Endodermal cell (in vitro differentiated cells): ENCODE results near the gene ZBTB7A. TPM values are rescaled to one million over a fixed set of nuclear protein-coding genes. Genes with fewer than 3 reads are reported as not detected.

Experiments
- DNase-seq: peaks from one replicate; pipeline ENCODE4 v3.0.0-alpha.2; 2017
- H3K27ac ChIP-seq: 2 replicates; pipeline ENCODE4 v1.5.1; 2013; ENCODE audit warnings: mild to moderate bottlenecking, low read depth, low read length, moderate library complexity
- H3K27me3 ChIP-seq: 2 replicates; pipeline ENCODE4 v1.6.1; 2013; ENCODE audit warnings: mild to moderate bottlenecking, low read length, moderate library complexity; ENCODE audit not compliant: insufficient read depth, control insufficient read depth, poor library complexity, severe bottlenecking
- H3K36me3 ChIP-seq: 2 replicates; pipeline ENCODE4 v1.7.0; 2013; ENCODE audit warnings: mild to moderate bottlenecking, low read length, moderate library complexity; ENCODE audit not compliant: control insufficient read depth, insufficient read depth
- H3K4me1 ChIP-seq: one replicate; pipeline ENCODE4 v1.7.0; 2013; ENCODE audit warnings: low read length; ENCODE audit not compliant: control insufficient read depth, insufficient read depth
- H3K4me3 ChIP-seq: 2 replicates; pipeline ENCODE4 v1.5.1; 2013; ENCODE audit warnings: mild to moderate bottlenecking, low read length, moderate library complexity
- H3K9ac ChIP-seq: 2 replicates; pipeline ENCODE4 v1.6.1; 2013; ENCODE audit warnings: mild to moderate bottlenecking, low read length, moderate library complexity; ENCODE audit not compliant: poor library complexity, severe bottlenecking; ENCODE audit errors: extremely low read depth
- H3K9me3 ChIP-seq: 2 replicates; pipeline ENCODE4 v1.6.1; 2013; ENCODE audit warnings: mild to moderate bottlenecking, low read length, moderate library complexity; ENCODE audit not compliant: control insufficient read depth
- H3K27ac Mint-ChIP-seq: 2 replicates; pipeline ENCODE4 v1.8.0; 2020; ENCODE audit warnings: mixed read lengths
- H3K27me3 Mint-ChIP-seq: 2 replicates; pipeline ENCODE4 v1.8.0; 2021; ENCODE audit warnings: mild to moderate bottlenecking, mixed read lengths; ENCODE audit not compliant: insufficient read depth
- H3K36me3 Mint-ChIP-seq: 2 replicates; pipeline ENCODE4 v1.8.0; 2020; ENCODE audit warnings: low read depth, mixed read lengths
- H3K4me1 Mint-ChIP-seq: 2 replicates; pipeline ENCODE4 v1.8.0; 2020; ENCODE audit warnings: mixed read lengths
- H3K4me3 Mint-ChIP-seq: 2 replicates; pipeline ENCODE4 v1.8.0; 2020; ENCODE audit warnings: mild to moderate bottlenecking, moderate library complexity, mixed read lengths
- H3K9me3 Mint-ChIP-seq: 2 replicates; pipeline ENCODE4 v1.8.0; 2020; ENCODE audit warnings: mild to moderate bottlenecking, mixed read lengths
- WGBS, 2 experiments: methylation state at CpG; one replicate each; pipeline versions ENCODE4 v1.1.5 to v1.1.7; 2013; ENCODE audit warnings: missing lambda C conversion rate in 2 of 2, mixed read lengths in 1 of 2; ENCODE audit not compliant: insufficient coverage in 1 of 2, insufficient read length in 1 of 2; 5-methylcytosine and 5-hydroxymethylcytosine counted together
- total RNA-seq, 2 donors: library from RNA; stranded (reverse); fragmentation: NEBNext Ultra II Directional in 1 of 2; extraction: Animal tissue kit (Norgen Biotek cat#: 25700) in 1 of 2; gene quantifications; 2 replicates in 1 of 2; 3 replicates in 1 of 2; pipeline ENCODE4 v1.2.1, GENCODE V29; 2021
- TF ChIP-seq, protein P1 (sequence below): fragments of 200-600 bp; sonication (generic); conservative IDR thresholded peaks from 2 replicates; pipeline ENCODE4 v1.5.0; 2021; ENCODE audit warnings: antibody characterized with exemption, mild to moderate bottlenecking

The ZBTB7A gene
- total RNA-seq, 2 donors from 2014 or later: 19.2 to 22.1 TPM

- Mint-ChIP-seq H3K4me1 (peaks cover 3% of the 10 kb centered on the region), H3K27me3 (no peaks in the 10 kb centered on the region), H3K27ac (no peak overlapping the region), H3K9me3 (no peaks in the 10 kb centered on the region), H3K4me3 (no peak overlapping the region), H3K36me3 (peaks cover 9% of the 10 kb centered on the region)
- Histone ChIP-seq H3K4me1 (no peaks in the 10 kb centered on the region), H3K27me3 (no peaks in the 10 kb centered on the region), H3K27ac (no peak overlapping the region), H3K9me3 (no peaks in the 10 kb centered on the region), H3K4me3 (no peak overlapping the region), H3K36me3 (peaks cover 10% of the 10 kb centered on the region), H3K9ac (no peak overlapping the region)
- WGBS, 2 experiments: 90 to 92% methylated on average over 4 to 23 of the region's 23 CpGs
- DNase-seq: no peak
- TF ChIP-seq, protein P1, sequence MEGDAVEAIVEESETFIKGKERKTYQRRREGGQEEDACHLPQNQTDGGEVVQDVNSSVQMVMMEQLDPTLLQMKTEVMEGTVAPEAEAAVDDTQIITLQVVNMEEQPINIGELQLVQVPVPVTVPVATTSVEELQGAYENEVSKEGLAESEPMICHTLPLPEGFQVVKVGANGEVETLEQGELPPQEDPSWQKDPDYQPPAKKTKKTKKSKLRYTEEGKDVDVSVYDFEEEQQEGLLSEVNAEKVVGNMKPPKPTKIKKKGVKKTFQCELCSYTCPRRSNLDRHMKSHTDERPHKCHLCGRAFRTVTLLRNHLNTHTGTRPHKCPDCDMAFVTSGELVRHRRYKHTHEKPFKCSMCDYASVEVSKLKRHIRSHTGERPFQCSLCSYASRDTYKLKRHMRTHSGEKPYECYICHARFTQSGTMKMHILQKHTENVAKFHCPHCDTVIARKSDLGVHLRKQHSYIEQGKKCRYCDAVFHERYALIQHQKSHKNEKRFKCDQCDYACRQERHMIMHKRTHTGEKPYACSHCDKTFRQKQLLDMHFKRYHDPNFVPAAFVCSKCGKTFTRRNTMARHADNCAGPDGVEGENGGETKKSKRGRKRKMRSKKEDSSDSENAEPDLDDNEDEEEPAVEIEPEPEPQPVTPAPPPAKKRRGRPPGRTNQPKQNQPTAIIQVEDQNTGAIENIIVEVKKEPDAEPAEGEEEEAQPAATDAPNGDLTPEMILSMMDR: no peak
These were observed 5.5 kb downstream of the ZBTB7A start for GRCh38 chr19:4061178-4061682.

GRCh38 chr19:4060621-4061177 lies 6.0 kb downstream of the ZBTB7A start:
- H3K9me3 Mint-ChIP-seq: no peaks in the 10 kb centered on the region
- peak; percentile 40 for DNase-seq
- H3K4me1 Mint-ChIP-seq: peaks cover 3% of the 10 kb centered on the region
- H3K27ac Mint-ChIP-seq: peak overlapping the region; percentile 85
- Histone ChIP-seq H3K27ac (no peak overlapping the region), H3K4me3 (no peak overlapping the region), H3K9ac (no peak overlapping the region), H3K27me3 (no peaks in the 10 kb centered on the region), H3K9me3 (no peaks in the 10 kb centered on the region), H3K36me3 (peaks cover 13% of the 10 kb centered on the region), H3K4me1 (no peaks in the 10 kb centered on the region)
- peaks cover 14% of the 10 kb centered on the region for H3K36me3 Mint-ChIP-seq
- 93 to 94% methylated on average over 13 to 16 of the region's 16 CpGs for WGBS, 2 experiments
- H3K27me3 Mint-ChIP-seq: no peaks in the 10 kb centered on the region
- no peak overlapping the region for H3K4me3 Mint-ChIP-seq
- TF ChIP-seq, protein P1: no peak

DNA sequence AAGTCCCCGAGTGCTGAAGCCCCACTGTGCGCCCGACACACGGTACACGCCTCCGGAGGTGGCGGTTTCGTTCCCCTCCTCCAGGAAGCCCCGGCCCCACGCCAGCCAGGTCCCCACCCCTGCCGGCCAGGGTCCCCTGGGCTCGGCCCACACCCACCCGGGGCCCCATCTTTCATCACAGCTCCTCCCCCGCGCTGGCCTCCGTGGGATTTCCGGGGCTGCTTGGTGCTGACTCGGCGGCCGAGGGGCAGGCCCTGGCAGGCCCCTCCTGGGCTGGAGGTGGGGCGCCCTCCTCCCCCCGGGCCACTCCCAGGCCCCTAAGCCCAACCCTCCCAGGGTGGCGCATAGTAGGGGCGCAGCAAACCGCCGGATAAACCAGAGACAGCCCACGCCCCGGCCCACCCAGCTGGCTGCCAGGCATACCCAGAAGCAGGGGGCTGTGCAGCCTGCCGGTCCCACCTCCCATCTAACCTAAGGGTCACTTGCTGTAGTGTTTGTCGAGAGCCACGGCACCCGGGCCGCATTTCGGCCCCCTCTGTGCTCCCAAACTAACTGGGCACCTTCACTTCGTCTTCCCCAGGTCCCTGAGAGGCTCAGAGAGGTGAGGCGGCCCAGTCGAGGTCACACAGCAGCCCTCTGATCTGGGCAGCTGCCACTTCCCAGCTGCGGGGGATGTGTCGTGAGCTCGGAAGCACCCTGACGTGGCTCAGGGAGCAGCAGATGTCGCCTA lies 6.6 kb downstream of the ZBTB7A start:
- H3K27me3 ChIP-seq: no peaks in the 10 kb centered on the region
- no peak overlapping the region for H3K27ac ChIP-seq
- no peak overlapping the region for H3K4me3 ChIP-seq
- H3K9me3 Mint-ChIP-seq: no peaks in the 10 kb centered on the region
- H3K9me3 ChIP-seq: no peaks in the 10 kb centered on the region
- no peaks in the 10 kb centered on the region for H3K27me3 Mint-ChIP-seq
- peak overlapping the region; percentile 85 for H3K27ac Mint-ChIP-seq
- TF ChIP-seq, protein P1: no peak
- H3K4me3 Mint-ChIP-seq: no peak overlapping the region
- H3K36me3 Mint-ChIP-seq: peaks cover 20% of the 10 kb centered on the region
- DNase-seq: no peak
- no peak overlapping the region for H3K9ac ChIP-seq
- H3K4me1 ChIP-seq: no peaks in the 10 kb centered on the region
- H3K36me3 ChIP-seq: peaks cover 14% of the 10 kb centered on the region
- 88 to 91% methylated on average over 17 to 42 of the region's 42 CpGs for WGBS, 2 experiments
- peaks cover 3% of the 10 kb centered on the region for H3K4me1 Mint-ChIP-seq
